Osteoblast (primary cell): Measurements from ENCODE around the gene DHRS13. TPM values are rescaled to one million over a fixed set of nuclear protein-coding genes. Genes with fewer than 3 reads are reported as not detected.

Experiments
- DNase-seq: peaks from one replicate; pipeline ENCODE4 v3.0.0; 2011; ENCODE audit warnings: low spot score, mixed read lengths; ENCODE audit not compliant: insufficient read length; ENCODE audit errors: missing footprints
- H2AFZ ChIP-seq: 2 replicates; pipeline ENCODE4 v1.6.0; 2011; ENCODE audit warnings: mild to moderate bottlenecking, low read length
- H3K27ac ChIP-seq: 2 replicates; pipeline ENCODE4 v1.5.1; 2011; ENCODE audit warnings: mild to moderate bottlenecking, low read depth, low read length, moderate library complexity
- H3K27me3 ChIP-seq: 2 replicates; pipeline ENCODE4 v1.6.0; 2012; ENCODE audit warnings: mild to moderate bottlenecking, control low read depth, inconsistent platforms, low read length, moderate library complexity; ENCODE audit not compliant: insufficient read depth
- H3K36me3 ChIP-seq: 2 replicates; pipeline ENCODE4 v1.5.1; 2011; ENCODE audit warnings: mild to moderate bottlenecking, low read length, control low read depth, moderate library complexity; ENCODE audit not compliant: insufficient read depth
- H3K4me1 ChIP-seq: 2 replicates; pipeline ENCODE4 v1.5.1; 2011; ENCODE audit warnings: mild to moderate bottlenecking, low read length, control low read depth, moderate library complexity; ENCODE audit not compliant: insufficient read depth
- H3K4me2 ChIP-seq: 2 replicates; pipeline ENCODE4 v1.6.0; 2011; ENCODE audit warnings: mild to moderate bottlenecking, low read length; ENCODE audit not compliant: insufficient read depth
- H3K4me3 ChIP-seq: fragments of 200-600 bp; sonication (generic); 3 replicates; pipeline ENCODE4 v1.5.1; 2012; ENCODE audit warnings: mild to moderate bottlenecking, low read length, inconsistent platforms; ENCODE audit not compliant: insufficient read depth
- H3K79me2 ChIP-seq: 2 replicates; pipeline ENCODE4 v1.6.0; 2012; ENCODE audit warnings: mild to moderate bottlenecking, low read length, control low read depth, inconsistent platforms; ENCODE audit not compliant: insufficient read depth
- H3K9me3 ChIP-seq: 2 replicates; pipeline ENCODE4 v1.5.1; 2011; ENCODE audit warnings: low read depth, low read length, control low read depth
- H4K20me1 ChIP-seq: 2 replicates; pipeline ENCODE4 v1.6.0; 2012; ENCODE audit warnings: mild to moderate bottlenecking, low read length, control low read depth; ENCODE audit not compliant: insufficient read depth
- CTCF ChIP-seq: IDR thresholded peaks from 2 replicates; pipeline ENCODE4 v1.5.1; 2011; ENCODE audit warnings: mild to moderate bottlenecking, low read depth, low read length, moderate library complexity; ENCODE audit errors: extremely low read depth
- total RNA-seq: library from RNA; depleted of rRNA; stranded (reverse); fragments of >200 nt; gene quantifications from 2 replicates; pipeline ENCODE4 v1.2.3, GENCODE V29; 2012

Gene DHRS13
- total RNA-seq, 1 donor = 6.2 TPM

- H3K4me2 ChIP-seq = peak overlapping the region; percentile 21
- DNase-seq = peak; percentile 90
- peaks cover 11% of the 10 kb centered on the region for H3K4me1 ChIP-seq
- peak overlapping the region; percentile 54 for H3K27ac ChIP-seq
- no peak for TF ChIP-seq CTCF
- H3K9me3 ChIP-seq = peaks cover 3% of the 10 kb centered on the region
- H3K79me2 ChIP-seq = peaks cover 72% of the 10 kb centered on the region
- H3K27me3 ChIP-seq = no peaks in the 10 kb centered on the region
- no peak overlapping the region for H3K4me3 ChIP-seq
- H2AFZ ChIP-seq = no peak overlapping the region
- peaks cover 49% of the 10 kb centered on the region for H4K20me1 ChIP-seq
- H3K36me3 ChIP-seq = peaks cover 38% of the 10 kb centered on the region
Observed at GRCh38 chr17:28925912-28926365, 23.1 kb upstream of the DHRS13 start.

GRCh38 chr17:28920201-28920600 is 17.3 kb upstream of the DHRS13 start:
- TF ChIP-seq CTCF = no peak
- peaks cover 4% of the 10 kb centered on the region for H3K4me1 ChIP-seq
- peaks cover 22% of the 10 kb centered on the region for H3K79me2 ChIP-seq
- H3K9me3 ChIP-seq = no peaks in the 10 kb centered on the region
- H3K4me3 ChIP-seq = no peak overlapping the region
- no peak overlapping the region for H2AFZ ChIP-seq
- no peaks in the 10 kb centered on the region for H3K27me3 ChIP-seq
- no peak for DNase-seq
- no peak overlapping the region for H3K27ac ChIP-seq
- peaks cover 28% of the 10 kb centered on the region for H4K20me1 ChIP-seq
- peaks cover 84% of the 10 kb centered on the region for H3K36me3 ChIP-seq
- no peak overlapping the region for H3K4me2 ChIP-seq

- H3K4me2 ChIP-seq = no peak overlapping the region
- no peaks in the 10 kb centered on the region for H3K9me3 ChIP-seq
- H3K4me1 ChIP-seq = no peaks in the 10 kb centered on the region
- no peak overlapping the region for H3K4me3 ChIP-seq
- H3K36me3 ChIP-seq = peaks cover 89% of the 10 kb centered on the region
- no peak overlapping the region for H3K27ac ChIP-seq
- peaks cover 9% of the 10 kb centered on the region for H3K79me2 ChIP-seq
- H3K27me3 ChIP-seq = no peaks in the 10 kb centered on the region
- DNase-seq = no peak
- no peak for TF ChIP-seq CTCF
- H2AFZ ChIP-seq = no peak overlapping the region
- H4K20me1 ChIP-seq = peaks cover 18% of the 10 kb centered on the region
Observed at GRCh38 chr17:28918295-28918694, 15.4 kb upstream of the DHRS13 start.

- Histone ChIP-seq H3K4me1 (no peaks in the 10 kb centered on the region), H3K27me3 (no peaks in the 10 kb centered on the region), H3K36me3 (peaks cover 89% of the 10 kb centered on the region), H2AFZ (no peak overlapping the region), H3K4me3 (no peak overlapping the region), H3K27ac (no peak overlapping the region), H4K20me1 (peaks cover 20% of the 10 kb centered on the region), H3K9me3 (no peaks in the 10 kb centered on the region), H3K79me2 (peaks cover 9% of the 10 kb centered on the region), H3K4me2 (no peak overlapping the region)
- peak; percentile 83 for DNase-seq
- TF ChIP-seq CTCF = no peak
Observed at GRCh38 chr17:28917465-28917864, 14.6 kb upstream of the DHRS13 start.
